Measurements from ENCODE around the gene EMP1. TPM values are rescaled to one million over a fixed set of nuclear protein-coding genes. Genes with fewer than 3 reads are reported as not detected.
A peak's percentile ranks its signal among the peaks of the same experiment; 100 is the strongest.

EMP1 gene
- total and polyA plus RNA-seq, 2 donors (not counting 3 experiments of a cell fraction or from before 2014, with no cell fraction given) = 265 to 528 TPM

DNA sequence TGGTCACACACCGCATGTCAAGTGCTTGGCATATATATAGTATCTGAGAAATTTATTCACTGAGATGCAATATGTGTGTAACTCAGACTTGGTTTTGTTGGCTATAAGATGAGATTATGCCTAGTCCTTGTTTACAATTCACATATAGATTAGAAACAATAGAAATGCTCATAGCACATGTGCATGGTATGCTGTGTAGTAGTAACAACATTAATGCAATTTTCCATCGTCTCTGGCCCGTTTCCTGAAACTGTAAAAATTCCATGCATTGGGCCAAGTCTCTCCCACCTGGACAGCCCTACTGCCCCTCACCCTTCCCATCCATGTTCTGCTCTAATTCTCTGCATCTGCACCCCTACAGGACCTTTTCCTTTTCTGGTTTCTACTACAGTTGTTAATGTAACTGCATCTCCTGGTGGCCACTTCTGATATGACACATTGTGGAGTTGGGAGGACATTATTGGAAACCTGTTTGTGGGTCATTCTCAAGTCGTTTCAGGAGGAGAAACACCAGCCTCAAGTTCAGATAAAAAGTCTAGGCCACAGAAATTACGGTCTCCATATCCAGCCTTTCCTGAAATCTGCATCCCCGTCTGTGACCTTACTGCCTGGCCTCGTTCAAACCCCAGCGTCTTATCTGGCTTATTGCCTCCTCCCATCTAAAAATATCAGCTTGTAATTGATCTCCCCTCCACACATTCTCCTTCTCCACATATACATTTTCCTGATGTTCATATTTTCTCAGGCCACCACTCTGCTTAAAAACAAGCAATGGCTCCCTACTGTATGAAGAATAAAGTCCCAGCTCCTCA is 37.5 kb downstream of the EMP1 start:
- Histone ChIP-seq H3K4me3 (replicated peaks in 1 of 3; ENCODE audit: insufficient read depth in 1 of 3, low read depth in 1 of 3, low read length in 3 of 3) (no peak overlapping the region), H3K4me1 (ENCODE audit: control insufficient read depth, extremely low read depth, insufficient read depth, low read length) (peaks cover 3% of the 10 kb centered on the region), H3K36me3 (ENCODE audit: control insufficient read depth in 2 of 2, extremely low read depth in 1 of 2, insufficient read depth in 2 of 2, low read length in 2 of 2) (no peaks in the 10 kb centered on the region), H4K20me1 (replicated peaks; ENCODE audit: control insufficient read depth, extremely low read depth, insufficient read depth, low read length) (no peaks in the 10 kb centered on the region), H3K9me3 (replicated peaks; ENCODE audit: control insufficient read depth, insufficient read depth, low read length) (no peaks in the 10 kb centered on the region), H3K27me3 (ENCODE audit: control insufficient read depth in 2 of 2, insufficient read depth in 2 of 2, low read length in 2 of 2) (no peaks in the 10 kb centered on the region), H3K9me1 (replicated peaks; ENCODE audit: control insufficient read depth, extremely low read depth, insufficient read depth, low read length) (no peaks in the 10 kb centered on the region), H3K4me2 (ENCODE audit: insufficient read depth, low read length) (no peak overlapping the region), H3K9ac (replicated peaks; ENCODE audit: extremely low read depth, insufficient read depth, low read length) (no peak overlapping the region), H3K79me2 (ENCODE audit: control insufficient read depth, insufficient read depth, low read length) (no peaks in the 10 kb centered on the region), H3K27ac (ENCODE audit: insufficient read depth, low read depth, low read length) (no peak overlapping the region), H2AFZ (ENCODE audit: low read depth, low read length) (peak overlapping the region; percentile 21)
- intact Hi-C loops (cut with micrococcal nuclease) = loop anchor here (1.0 to 5.0 kb wide), 6 partner anchors 136 to 397 kb away; no protein-coding TSS in a partner anchor
- peak; percentile 77 for DNase-seq (ENCODE audit: low read depth, low spot score)
- CTCF ChIA-PET = interaction anchor here (0.6 to 2.2 kb wide), 13 partner anchors 8 to 397 kb away, joined by 3 to 9 read pairs (median 5); no protein-coding TSS in a partner anchor
- dilution Hi-C loops (cut with MboI; ENCODE audit: extremely low pct_ligation_motif_present, low sequenced_read_pairs) = no loop called here
- TF ChIP-seq CTCF (IDR thresholded peaks at IDR 0.05; ENCODE audit: extremely low read depth in 1 of 2, insufficient read depth in 1 of 2, low read depth in 1 of 2, low read length in 2 of 2) = peak; percentile 70 to 83
- no peak for TF ChIP-seq MYC (IDR thresholded peaks at IDR 0.05; ENCODE audit: low read depth, low read length)
- TF ChIP-seq GATA2 (IDR thresholded peaks at IDR 0.05; ENCODE audit: insufficient read depth, insufficient read length, low read depth, low read length) = no peak
- POLR2A ChIA-PET = no interaction called here
- BruUV-seq (replicated peaks) = no TSS peak
- FAIRE-seq = peak; percentile 76

DNA sequence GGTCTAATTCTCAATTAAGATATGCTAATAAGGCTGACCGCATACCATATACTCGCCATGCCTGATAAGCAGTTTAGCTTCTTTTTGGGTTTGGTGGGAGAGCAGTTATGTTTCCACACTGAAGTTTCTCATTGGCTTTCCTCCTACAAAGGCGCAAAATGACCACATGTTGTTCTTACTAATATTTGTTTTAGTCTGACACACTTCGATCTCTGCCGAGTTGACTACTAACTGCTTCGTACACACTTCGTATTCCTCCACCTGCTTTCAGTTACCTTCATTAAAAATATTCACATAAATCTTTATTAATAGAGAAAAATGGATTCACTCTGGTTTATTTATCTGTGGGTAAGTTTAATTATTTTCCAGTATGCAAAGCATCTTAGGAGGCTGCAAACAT is 41.7 kb downstream of the EMP1 start:
- Histone ChIP-seq H3K4me1 (ENCODE audit: control insufficient read depth, extremely low read depth, insufficient read depth, low read length) (no peaks in the 10 kb centered on the region), H3K27ac (ENCODE audit: insufficient read depth, low read depth, low read length) (no peak overlapping the region), H3K9me1 (replicated peaks; ENCODE audit: control insufficient read depth, extremely low read depth, insufficient read depth, low read length) (no peaks in the 10 kb centered on the region), H2AFZ (ENCODE audit: low read depth, low read length) (no peak overlapping the region), H3K4me3 (replicated peaks in 1 of 3; ENCODE audit: insufficient read depth in 1 of 3, low read depth in 1 of 3, low read length in 3 of 3) (no peak overlapping the region), H3K36me3 (ENCODE audit: control insufficient read depth in 2 of 2, extremely low read depth in 1 of 2, insufficient read depth in 2 of 2, low read length in 2 of 2) (no peaks in the 10 kb centered on the region), H4K20me1 (replicated peaks; ENCODE audit: control insufficient read depth, extremely low read depth, insufficient read depth, low read length) (no peaks in the 10 kb centered on the region), H3K4me2 (ENCODE audit: insufficient read depth, low read length) (no peak overlapping the region), H3K79me2 (ENCODE audit: control insufficient read depth, insufficient read depth, low read length) (no peaks in the 10 kb centered on the region), H3K9ac (replicated peaks; ENCODE audit: extremely low read depth, insufficient read depth, low read length) (no peak overlapping the region), H3K27me3 (ENCODE audit: control insufficient read depth in 2 of 2, insufficient read depth in 2 of 2, low read length in 2 of 2) (no peaks in the 10 kb centered on the region), H3K9me3 (replicated peaks; ENCODE audit: control insufficient read depth, insufficient read depth, low read length) (no peaks in the 10 kb centered on the region)
- dilution Hi-C loops (cut with MboI; ENCODE audit: extremely low pct_ligation_motif_present, low sequenced_read_pairs) (no loop called here), intact Hi-C loops (cut with micrococcal nuclease) (no loop called here)
- FAIRE-seq (no peak), DNase-seq (ENCODE audit: low read depth, low spot score) (no peak)
- ChIA-PET CTCF (interaction anchor here (1.2 kb wide), 1 partner anchor 9 kb away, joined by 3 read pairs; no protein-coding TSS in a partner anchor), POLR2A (no interaction called here)
- BruUV-seq (replicated peaks) = no TSS peak
- TF ChIP-seq CTCF (IDR thresholded peaks at IDR 0.05; ENCODE audit: extremely low read depth in 1 of 2, insufficient read depth in 1 of 2, low read depth in 1 of 2, low read length in 2 of 2) = no peak
- no peak for TF ChIP-seq EZH2 (IDR thresholded peaks at IDR 0.05; ENCODE audit: borderline replicate concordance, low read depth, low read length, severe bottlenecking)
- no peak for TF ChIP-seq JUN (IDR thresholded peaks at IDR 0.05; ENCODE audit: borderline replicate concordance, insufficient read depth, insufficient read length, low read depth)
- TF ChIP-seq POLR2A (IDR thresholded peaks at IDR 0.05; ENCODE audit: low read depth, low read length) = no peak
- no peak for TF ChIP-seq POLR2AphosphoS5 (IDR thresholded peaks at IDR 0.05; ENCODE audit: insufficient read depth, low read depth, low read length)
- TF ChIP-seq MAX (IDR thresholded peaks at IDR 0.05; ENCODE audit: insufficient read depth, insufficient read length) = no peak
- TF ChIP-seq MYC (IDR thresholded peaks at IDR 0.05; ENCODE audit: low read depth, low read length) = no peak
- no peak for TF ChIP-seq FOS (IDR thresholded peaks at IDR 0.05; ENCODE audit: borderline replicate concordance, insufficient read depth, low read length)
- no peak for TF ChIP-seq GATA2 (IDR thresholded peaks at IDR 0.05; ENCODE audit: insufficient read depth, insufficient read length, low read depth, low read length)

Data from endothelial cell of umbilical vein (primary cell).